A673 (cell line): ENCODE measurements around the gene SLC39A2. TPM values are rescaled to one million over a fixed set of nuclear protein-coding genes. Genes with fewer than 3 reads are reported as not detected.

Source experiments
- BruUV-seq: library from RNA; stranded (reverse); fragments of 400-500 nt; replicated peaks from 2 replicates; lab custom pipeline; 2021; lab: Mats Ljungman, UMichigan
- CTCF ChIA-PET: fragments of 300-600 bp; sonication (Branson Sonifier 250); formaldehyde crosslinking; loops from one replicate; lab custom pipeline; 2022; ENCODE audit warnings: antibody characterized with exemption; lab: Charles Lee
- POLR2A ChIA-PET: fragments of 300-600 bp; sonication (Branson Sonifier 250); formaldehyde crosslinking; loops from one replicate; lab custom pipeline; 2022; ENCODE audit warnings: antibody characterized with exemption; ENCODE audit not compliant: low non-redundant PET; lab: Charles Lee
- DNase-seq: peaks from one replicate; pipeline ENCODE4 v3.0.0-alpha.2; 2015; ENCODE audit warnings: low spot score
- H3K27ac ChIP-seq: fragments of 200-600 bp; sonication (generic); 2 replicates; pipeline ENCODE4 v1.5.1; 2016; ENCODE audit warnings: mixed run types, low read depth, mild to moderate bottlenecking, mixed read lengths, antibody characterized with exemption, low read length; ENCODE audit not compliant: poor library complexity, severe bottlenecking
- H3K27me3 ChIP-seq: fragments of 200-600 bp; sonication (generic); replicated peaks from 2 replicates; pipeline ENCODE4 v1.6.1; 2017; ENCODE audit warnings: mixed run types, low read depth, mild to moderate bottlenecking, mixed read lengths, antibody characterized with exemption, low read length; ENCODE audit not compliant: insufficient read depth, poor library complexity
- H3K36me3 ChIP-seq: fragments of 200-600 bp; sonication (generic); 2 replicates; pipeline ENCODE4 v1.6.1; 2016; ENCODE audit warnings: mixed run types, mild to moderate bottlenecking, mixed read lengths, antibody characterized with exemption, low read length; ENCODE audit not compliant: insufficient read depth, poor library complexity, severe bottlenecking
- H3K4me1 ChIP-seq: fragments of 200-600 bp; sonication (generic); 2 replicates; pipeline ENCODE4 v1.6.1; 2017; ENCODE audit warnings: mixed run types, mild to moderate bottlenecking, mixed read lengths, antibody characterized with exemption, low read length; ENCODE audit not compliant: insufficient read depth, poor library complexity, severe bottlenecking
- H3K4me3 ChIP-seq: fragments of 200-600 bp; sonication (generic); 2 replicates; pipeline ENCODE4 v1.5.1; 2016; ENCODE audit warnings: low read depth, mixed run types, mild to moderate bottlenecking, mixed read lengths, low read length; ENCODE audit not compliant: poor library complexity, severe bottlenecking
- H3K9me3 ChIP-seq: fragments of 200-600 bp; sonication (generic); 2 replicates; pipeline ENCODE4 v1.6.1; 2016; ENCODE audit warnings: mixed run types, low read depth, mild to moderate bottlenecking, mixed read lengths, antibody characterized with exemption, low read length; ENCODE audit not compliant: poor library complexity, severe bottlenecking
- CTCF ChIP-seq: fragments of 300-800, 200-600 bp; sonication (generic); conservative IDR thresholded peaks from 2 replicates; pipeline ENCODE4 v1.5.1; 2017; ENCODE audit warnings: low read depth, mild to moderate bottlenecking, antibody characterized with exemption, low read length, moderate library complexity, mixed read lengths
- EZH2 ChIP-seq: fragments of 200-600 bp; sonication (generic); IDR thresholded peaks from 2 replicates; pipeline ENCODE4 v1.6.1; 2017; ENCODE audit warnings: borderline replicate concordance, low read depth, mild to moderate bottlenecking, mixed read lengths, antibody characterized with exemption, low read length; ENCODE audit not compliant: poor library complexity, severe bottlenecking
- intact Hi-C: fragments of 100-400 bp; cut with micrococcal nuclease; formaldehyde crosslinking; loops from one replicate; pipeline ENCODE4 v1.10.0; 2022; ENCODE audit not compliant: unreplicated experiment
- total RNA-seq: library from RNA; stranded (reverse); gene quantifications from 2 replicates; pipeline ENCODE4 v1.2.3, GENCODE V29; 2021

SLC39A2 gene
- total RNA-seq, 1 experiment from 2014 or later, result not detected

GRCh38 chr14:20976291-20976690 is 22.8 kb upstream of the SLC39A2 start:
- intact Hi-C loops, result no loop called here
- CTCF ChIA-PET, result no interaction called here
- no peak for DNase-seq
- H3K4me3 ChIP-seq, result no peak overlapping the region
- POLR2A ChIA-PET, result no interaction called here
- peaks cover 3% of the 10 kb centered on the region for H3K4me1 ChIP-seq
- no peak for TF ChIP-seq EZH2
- no peak for TF ChIP-seq CTCF
- no peaks in the 10 kb centered on the region for H3K27me3 ChIP-seq
- H3K27ac ChIP-seq, result no peak overlapping the region
- no peaks in the 10 kb centered on the region for H3K9me3 ChIP-seq
- no peaks in the 10 kb centered on the region for H3K36me3 ChIP-seq
- no TSS peak for BruUV-seq

- CTCF ChIA-PET, result no interaction called here
- no peak for TF ChIP-seq EZH2
- TF ChIP-seq CTCF, result no peak
Observed at GRCh38 chr14:20978687-20979086, 20.4 kb upstream of the SLC39A2 start.

GRCh38 chr14:20980906-20981305 is 18.2 kb upstream of the SLC39A2 start:
- intact Hi-C loops, result no loop called here
- POLR2A ChIA-PET, result no interaction called here
- DNase-seq, result no peak
- Histone ChIP-seq H3K27me3 (no peaks in the 10 kb centered on the region), H3K27ac (no peak overlapping the region), H3K4me1 (no peaks in the 10 kb centered on the region), H3K4me3 (no peak overlapping the region), H3K9me3 (no peaks in the 10 kb centered on the region), H3K36me3 (no peaks in the 10 kb centered on the region)
- CTCF ChIA-PET, result interaction anchor here (0.5 to 1.2 kb wide), 2 partner anchors 10 to 1109 kb away, joined by 5 to 7 read pairs; no protein-coding TSS in a partner anchor
- BruUV-seq, result no TSS peak
- no peak for TF ChIP-seq CTCF
- no peak for TF ChIP-seq EZH2

More at GRCh38 chr14:20978687-20979086, 20.4 kb upstream of the SLC39A2 start:
- Histone ChIP-seq H3K4me1 (no peaks in the 10 kb centered on the region), H3K27me3 (no peaks in the 10 kb centered on the region), H3K4me3 (no peak overlapping the region), H3K27ac (no peak overlapping the region), H3K36me3 (no peaks in the 10 kb centered on the region), H3K9me3 (no peaks in the 10 kb centered on the region)
- intact Hi-C loops, result no loop called here
- DNase-seq, result no peak
- no TSS peak for BruUV-seq
- POLR2A ChIA-PET, result interaction anchor here (0.6 kb wide), 1 partner anchor 119 kb away, joined by 4 read pairs; no protein-coding TSS in a partner anchor
